ENCODE measurements around the gene FABP1. TPM values are rescaled to one million over a fixed set of nuclear protein-coding genes. Genes with fewer than 3 reads are reported as not detected.

Gene FABP1
- total and polyA plus RNA-seq, 12 donors = 0.14 to 1.1 TPM; not detected in 10

DNA sequence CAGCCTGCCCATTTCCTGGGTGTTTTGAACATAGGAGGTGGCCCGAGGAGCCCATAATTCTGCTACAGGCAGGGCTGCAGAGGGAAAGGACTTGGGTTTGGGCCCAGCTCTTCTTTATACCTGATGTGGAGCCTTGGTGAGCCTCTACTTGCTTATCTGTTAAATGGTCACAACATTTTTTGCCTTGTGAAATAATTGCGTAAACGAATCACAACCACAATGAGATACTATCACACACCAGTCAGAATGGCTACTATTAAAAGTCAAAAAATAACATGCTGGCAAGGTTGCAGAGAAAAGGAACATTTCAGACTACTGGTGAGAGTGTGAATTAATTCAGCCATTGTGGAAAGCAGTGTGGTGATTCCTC, 4.1 kb upstream of the FABP1 start:
- Histone ChIP-seq H3K36me3 (no peaks in the 10 kb centered on the region), H3K9me3 (no peaks in the 10 kb centered on the region), H3K4me3 (no peak overlapping the region), H3K27me3 (peaks cover 0 to 6% (median 0%) of the 10 kb centered on the region in 7 donors), H3K27ac (no peak overlapping the region), H3K4me1 (no peaks in the 10 kb centered on the region)
- no peak for DNase-seq
- WGBS, 2 donors = 90 to 96% methylated on average over 3 of the region's 3 CpGs
- intact Hi-C loops (cut with DNase I) = no loop called here
- no peak for ATAC-seq
- TF ChIP-seq CTCF (IDR thresholded peaks at IDR 0.05) = no peak

DNA sequence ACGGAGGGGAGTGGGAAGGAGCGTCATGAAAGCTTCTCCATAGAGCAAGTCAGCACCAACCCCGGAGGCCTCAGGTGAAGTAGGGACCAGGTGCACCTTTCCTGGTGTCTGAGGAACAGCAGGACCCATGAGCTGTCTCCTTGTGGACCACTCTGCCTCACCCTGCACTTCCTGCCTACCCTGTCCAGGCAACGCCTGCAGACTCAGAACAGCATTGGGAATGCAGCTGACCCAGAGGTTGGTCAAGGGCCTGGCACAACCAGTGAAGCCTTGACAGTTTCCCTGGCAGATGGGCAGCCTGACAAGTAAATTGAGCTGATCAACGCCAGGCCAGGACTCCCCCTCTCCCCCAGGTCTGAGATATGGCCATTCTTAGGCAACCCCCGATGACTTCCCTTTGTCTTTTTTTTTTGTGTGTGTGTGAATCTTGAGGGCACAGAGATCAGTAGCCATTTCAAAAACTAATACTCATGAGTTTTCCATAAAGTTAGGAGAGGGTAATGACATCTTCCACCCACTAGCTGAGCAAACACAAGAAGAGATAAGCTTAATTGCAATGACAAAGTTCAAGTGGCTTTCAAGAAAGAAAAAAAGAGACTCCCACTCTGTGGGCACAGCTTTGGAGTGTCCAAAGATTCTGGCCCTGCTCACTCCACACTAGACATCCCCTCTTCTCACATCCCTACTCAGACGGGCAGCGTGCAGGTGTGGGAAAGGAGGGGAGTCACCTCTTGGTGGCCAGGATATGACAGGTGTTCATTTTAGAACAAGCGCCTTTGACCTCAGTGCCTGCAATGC, 3.5 kb upstream of the FABP1 start:
- H3K4me3 ChIP-seq = no peak overlapping the region
- ATAC-seq = no peak
- TF ChIP-seq CTCF (IDR thresholded peaks at IDR 0.05) = no peak
- no peaks in the 10 kb centered on the region for H3K36me3 ChIP-seq
- DNase-seq = no peak
- peaks cover 0 to 6% (median 0%) of the 10 kb centered on the region in 7 donors for H3K27me3 ChIP-seq
- H3K4me1 ChIP-seq = no peaks in the 10 kb centered on the region
- no peaks in the 10 kb centered on the region for H3K9me3 ChIP-seq
- intact Hi-C loops (cut with DNase I) = no loop called here
- WGBS, 2 donors = 74 to 80% methylated on average over 9 of the region's 9 CpGs
- H3K27ac ChIP-seq = no peak overlapping the region

DNA sequence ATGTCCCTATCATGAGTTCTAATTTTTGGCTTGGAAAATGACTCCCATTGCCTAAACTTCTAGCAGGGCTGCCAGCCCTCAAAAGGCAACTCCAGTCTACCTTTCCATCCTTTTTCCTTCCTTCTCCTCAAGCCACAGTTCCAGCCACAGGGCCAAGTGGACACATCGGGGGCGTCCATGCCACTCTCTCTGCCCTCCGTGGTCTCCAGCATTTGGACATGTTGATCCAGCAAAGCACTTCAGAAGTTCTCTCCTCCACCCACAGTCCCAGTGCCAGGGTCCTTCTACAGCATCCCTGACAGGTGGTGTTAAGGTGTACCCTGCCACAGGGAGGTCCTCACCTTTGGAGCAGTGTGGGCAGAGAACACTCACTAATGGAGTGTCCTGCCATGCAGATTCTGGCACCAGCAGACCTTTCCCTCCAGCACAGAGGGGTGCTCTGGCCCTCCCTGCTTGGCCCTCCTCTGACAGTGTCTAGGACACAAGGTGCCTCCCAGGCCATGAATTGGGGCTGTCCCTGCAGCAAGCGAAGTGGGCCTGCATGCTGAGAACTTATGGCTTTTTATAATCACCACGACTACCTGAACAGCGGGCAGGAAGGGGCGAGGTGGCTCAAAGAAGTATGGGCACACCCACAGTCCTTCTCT, 1.6 kb upstream of the FABP1 start:
- WGBS, 2 donors = 92 to 94% methylated on average over 7 of the region's 7 CpGs
- Histone ChIP-seq H3K27ac (no peak overlapping the region), H3K4me3 (no peak overlapping the region), H3K36me3 (no peaks in the 10 kb centered on the region), H3K27me3 (no peaks in the 10 kb centered on the region), H3K4me1 (no peaks in the 10 kb centered on the region), H3K9me3 (no peaks in the 10 kb centered on the region)
- peak in 1 of 8 donors; percentile 29 for ATAC-seq
- no peak for TF ChIP-seq CTCF (IDR thresholded peaks at IDR 0.05)
- intact Hi-C loops (cut with DNase I) = no loop called here
- no peak for DNase-seq

DNA sequence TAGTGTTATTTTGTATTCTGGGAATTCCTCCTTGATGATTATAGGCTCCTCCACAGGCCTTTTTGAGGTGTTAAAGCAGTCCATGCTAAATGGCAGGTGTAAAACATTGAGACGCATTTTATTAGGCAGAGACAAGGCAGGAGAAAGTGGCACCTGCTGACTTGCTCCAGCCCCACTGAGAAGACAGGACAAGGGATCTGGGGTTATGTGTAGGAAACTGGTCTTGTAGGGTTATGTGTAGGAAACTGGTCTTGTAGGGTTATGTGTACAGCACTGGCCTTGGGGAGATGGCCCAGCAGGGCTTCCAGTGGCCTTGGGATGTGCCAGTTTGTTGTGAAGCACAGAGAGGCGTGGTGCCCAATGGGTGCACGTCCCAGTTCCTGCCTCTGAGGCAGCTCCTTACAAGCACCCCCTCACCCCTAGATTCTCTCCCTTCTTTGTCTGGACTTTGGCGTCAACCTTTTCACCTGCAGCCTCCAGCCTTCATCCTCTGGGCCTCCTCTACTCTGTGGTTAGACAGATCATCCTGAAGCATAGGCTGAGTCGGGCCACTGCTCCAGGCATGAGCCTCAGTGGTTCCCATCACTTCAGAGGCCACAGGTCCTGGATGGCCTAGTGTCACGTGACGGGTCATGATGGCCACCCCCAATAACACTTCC, 921 bp upstream of the FABP1 start:
- no peak for DNase-seq
- no peaks in the 10 kb centered on the region for H3K9me3 ChIP-seq
- no peak overlapping the region for H3K27ac ChIP-seq
- H3K4me1 ChIP-seq = no peaks in the 10 kb centered on the region
- 87 to 96% methylated on average over 7 of the region's 7 CpGs for WGBS, 2 donors
- no peak overlapping the region for H3K4me3 ChIP-seq
- no peaks in the 10 kb centered on the region for H3K27me3 ChIP-seq
- intact Hi-C loops (cut with DNase I) = no loop called here
- TF ChIP-seq CTCF (IDR thresholded peaks at IDR 0.05) = no peak
- no peak for ATAC-seq
- H3K36me3 ChIP-seq = no peaks in the 10 kb centered on the region

Data from heart right ventricle (tissue), 16 donors.